ENCODE results near the gene ARMC6. TPM values are rescaled to one million over a fixed set of nuclear protein-coding genes. Genes with fewer than 3 reads are reported as not detected.

Gene ARMC6
- total and polyA plus RNA-seq, 2 of the 13 experiments (the other 11 are each of a cell fraction or from before 2014, with no cell fraction given) = 16.2 to 36.8 TPM

GRCh38 chr19:19098703-19099632, 65.6 kb downstream of the ARMC6 start (continued):
- peak; percentile 61; the same call in 1 of the 2 replicates for TF ChIP-seq ARID4A (CRISPR knock-in tag; IDR thresholded peaks at IDR 0.05; ENCODE audit: borderline replicate concordance)
- no peak for TF ChIP-seq ZNF354B (CRISPR knock-in tag; IDR thresholded peaks at IDR 0.05)
- TF ChIP-seq SMC3 (IDR thresholded peaks at IDR 0.05; ENCODE audit: low read length) = peak; percentile 41
- peak; percentile 68; the same call in 1 of the 2 replicates for TF ChIP-seq ZNF605 (CRISPR knock-in tag; IDR thresholded peaks at IDR 0.05)
- TF ChIP-seq PAXIP1 (CRISPR knock-in tag; conservative IDR thresholded peaks at IDR 0.05) = peak; percentile 92
- TF ChIP-seq ZBTB14 (CRISPR knock-in tag; IDR thresholded peaks at IDR 0.05) = no peak
- no peak for TF ChIP-seq ZNF550 (CRISPR knock-in tag; IDR thresholded peaks at IDR 0.05; ENCODE audit: borderline replicate concordance)
- TF ChIP-seq ZNF10 (CRISPR knock-in tag; IDR thresholded peaks at IDR 0.05; ENCODE audit: borderline replicate concordance, low read depth) = no peak
- no peak for TF ChIP-seq ZNF414 (CRISPR knock-in tag; IDR thresholded peaks at IDR 0.05)
- peak; percentile 51; the same call in 1 of the 2 replicates for TF ChIP-seq ZBED4 (CRISPR knock-in tag; IDR thresholded peaks at IDR 0.05; ENCODE audit: borderline replicate concordance)
- TF ChIP-seq ZNF3 (CRISPR knock-in tag; IDR thresholded peaks at IDR 0.05) = 0 out of 2 replicates have a peak, but pooled peaks have one; percentile 5
- TF ChIP-seq ZNF441 (CRISPR knock-in tag; IDR thresholded peaks at IDR 0.05; ENCODE audit: borderline replicate concordance) = no peak
- peak; percentile 50; the same call in 1 of the 2 replicates for TF ChIP-seq NR2F6 (IDR thresholded peaks at IDR 0.05)
- peak; percentile 76 for TF ChIP-seq NR2F6 (CRISPR knock-in tag; IDR thresholded peaks at IDR 0.05)

All from HepG2 (cell line).